HUES64 (cell line): ENCODE data around the gene IFNGR2.
A peak's percentile ranks its signal among the peaks of the same experiment; 100 is the strongest.

Experiments used
- H3K27ac ChIP-seq: 2 replicates; pipeline ENCODE4 v1.7.0; 2013; ENCODE audit warnings: low read depth, low read length, inconsistent platforms
- H3K27me3 ChIP-seq: 2 replicates; pipeline ENCODE4 v1.6.1; 2013; ENCODE audit warnings: mild to moderate bottlenecking, low read length; ENCODE audit not compliant: insufficient read depth
- H3K36me3 ChIP-seq: 2 replicates; pipeline ENCODE4 v1.6.1; 2013; ENCODE audit warnings: mild to moderate bottlenecking, low read length; ENCODE audit not compliant: insufficient read depth
- H3K4me1 ChIP-seq: 2 replicates; pipeline ENCODE4 v1.6.1; 2013; ENCODE audit warnings: mild to moderate bottlenecking, low read length, moderate library complexity; ENCODE audit not compliant: insufficient read depth
- H3K4me3 ChIP-seq: 2 replicates; pipeline ENCODE4 v1.5.1; 2013; ENCODE audit warnings: mild to moderate bottlenecking, low read length, moderate library complexity
- H3K9ac ChIP-seq: 2 replicates; pipeline ENCODE4 v1.6.1; 2013; ENCODE audit warnings: mild to moderate bottlenecking, low read depth, low read length
- H3K9me3 ChIP-seq: 2 replicates; pipeline ENCODE4 v1.6.1; 2013; ENCODE audit warnings: low read depth, low read length; ENCODE audit not compliant: insufficient read depth
- WGBS: fragments of 150-250, 120-280 bp; methylation state at CpG from one replicate; pipeline ENCODE4 v1.1.7; 2013; ENCODE audit warnings: missing lambda C conversion rate; 5-methylcytosine and 5-hydroxymethylcytosine counted together

Gene IFNGR2

GRCh38 chr21:33473344-33473743 lies 70.1 kb downstream of the IFNGR2 start:
- peaks cover 1% of the 10 kb centered on the region; the same call in 1 of the 2 replicates for H3K27me3 ChIP-seq
- no peaks in the 10 kb centered on the region for H3K9me3 ChIP-seq
- no peak overlapping the region for H3K9ac ChIP-seq
- WGBS: 89% methylated on average over 2 of the region's 3 CpGs
- H3K4me3 ChIP-seq: no peak overlapping the region
- H3K36me3 ChIP-seq: no peaks in the 10 kb centered on the region
- H3K27ac ChIP-seq: no peak overlapping the region
- H3K4me1 ChIP-seq: no peaks in the 10 kb centered on the region

DNA sequence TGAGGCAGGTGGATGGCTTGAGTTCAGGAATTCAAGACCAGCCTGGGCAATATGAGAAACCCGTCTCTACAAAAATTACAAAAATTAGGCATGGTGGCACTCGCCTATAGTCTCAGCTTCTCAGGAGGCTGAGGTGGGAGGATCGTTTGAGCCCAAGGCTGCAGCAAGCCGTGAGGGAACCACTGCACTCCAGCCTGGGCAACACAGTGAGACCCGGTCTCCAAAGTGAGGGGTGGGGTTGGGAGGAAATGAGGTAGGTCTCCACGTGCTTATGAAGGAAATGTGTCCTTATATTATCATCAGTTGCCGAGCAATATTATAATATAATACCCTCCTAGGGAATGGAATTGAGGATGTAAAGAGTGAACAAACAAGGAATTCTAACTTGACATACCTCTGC lies 73.9 kb downstream of the IFNGR2 start:
- Histone ChIP-seq H3K9me3 (no peaks in the 10 kb centered on the region), H3K9ac (no peak overlapping the region), H3K4me3 (no peak overlapping the region), H3K36me3 (no peaks in the 10 kb centered on the region), H3K27me3 (peaks cover 5% of the 10 kb centered on the region; the same call in 1 of the 2 replicates), H3K4me1 (no peaks in the 10 kb centered on the region), H3K27ac (no peak overlapping the region)
- 95% methylated on average over 5 of the region's 7 CpGs for whole genome bisulfite sequencing

DNA sequence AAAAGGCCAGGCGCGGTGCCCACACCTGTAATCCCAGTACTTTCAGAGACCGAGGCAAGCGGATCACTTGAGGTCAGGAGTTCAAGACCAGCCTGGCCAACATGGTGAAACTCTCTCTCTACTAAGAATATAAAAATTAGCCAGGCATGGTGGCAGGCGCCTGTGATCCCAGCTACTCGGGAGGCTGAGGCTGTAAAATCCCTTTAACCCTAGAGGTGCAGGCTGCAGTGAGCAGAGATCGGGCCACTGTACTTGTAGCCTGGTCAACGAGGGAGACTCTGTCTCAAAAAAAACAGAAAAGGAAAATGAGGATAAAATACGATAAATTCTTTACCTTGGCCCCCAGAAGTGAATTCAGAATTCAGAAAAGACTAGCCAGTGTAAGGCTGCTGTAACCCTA lies 75.0 kb downstream of the IFNGR2 start:
- Histone ChIP-seq H3K27ac (no peak overlapping the region), H3K4me1 (no peaks in the 10 kb centered on the region), H3K4me3 (peak overlapping the region; percentile 68), H3K36me3 (no peaks in the 10 kb centered on the region), H3K9ac (no peak overlapping the region), H3K9me3 (no peaks in the 10 kb centered on the region), H3K27me3 (peaks cover 5% of the 10 kb centered on the region; the same call in 1 of the 2 replicates)
- 78% methylated on average over 9 of the region's 9 CpGs for WGBS

- Histone ChIP-seq H3K4me3 (peak overlapping the region; percentile 68), H3K27me3 (peaks cover 5% of the 10 kb centered on the region; the same call in 1 of the 2 replicates), H3K9ac (peak overlapping the region; percentile 70), H3K9me3 (no peaks in the 10 kb centered on the region), H3K36me3 (no peaks in the 10 kb centered on the region), H3K4me1 (no peaks in the 10 kb centered on the region), H3K27ac (peak overlapping the region; percentile 56; the same call in 1 of the 2 replicates)
- under 1% methylated on average over 68 of the region's 68 CpGs for WGBS
These were observed 75.9 kb downstream of the IFNGR2 start for GRCh38 chr21:33478935-33479678.

DNA sequence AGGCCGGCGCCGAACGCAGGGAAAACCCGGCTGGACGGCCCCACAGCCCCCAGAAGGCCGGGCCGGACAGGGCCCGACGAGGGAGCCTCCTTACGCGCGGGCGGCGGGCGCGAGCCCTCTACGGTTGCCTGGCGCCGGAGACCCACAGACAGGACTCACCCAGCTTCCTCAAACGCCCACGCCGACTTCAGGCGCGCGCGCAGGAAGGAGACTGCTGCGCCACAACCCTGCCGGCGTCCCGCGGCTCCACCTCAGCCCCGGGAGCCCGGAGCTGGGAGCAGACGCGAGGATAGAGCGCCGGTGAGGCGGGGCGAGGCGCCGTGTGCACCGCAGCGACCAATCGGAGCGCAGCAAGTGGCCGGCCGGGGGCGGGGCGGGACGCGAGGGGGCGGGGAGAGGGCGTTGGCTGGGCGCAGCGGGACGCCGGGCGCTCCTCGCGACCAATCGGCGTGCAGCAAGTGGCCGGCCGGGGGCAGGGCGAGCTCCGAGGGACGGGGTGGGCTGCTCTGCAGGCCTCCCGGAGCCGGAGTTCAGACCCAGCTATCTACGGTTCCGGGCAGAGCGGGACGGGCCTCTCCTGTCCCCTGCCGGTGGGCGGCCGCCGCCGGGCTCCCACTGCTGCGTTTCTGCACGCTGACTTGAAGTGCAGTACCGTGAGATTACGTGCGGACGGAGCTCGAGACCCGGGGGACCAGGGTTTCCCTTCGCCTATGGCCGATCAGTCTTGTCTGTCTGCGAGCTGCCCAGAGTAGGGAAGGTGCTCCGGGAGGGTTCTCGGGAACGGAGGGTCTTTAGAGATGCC lies 76.7 kb downstream of the IFNGR2 start, which contains the start of gene TMEM50B:
TMEM50B (minus strand) TSS at position 296 of the 802 bp plus-strand sequence. CDS start 11,089 bp downstream, outside the sequence.
- Histone ChIP-seq H3K4me1 (no peaks in the 10 kb centered on the region), H3K9me3 (no peaks in the 10 kb centered on the region), H3K27ac (peak within 1 kb of the TSS; percentile 81), H3K27me3 (peaks cover 5% of the 10 kb centered on the region; the same call in 1 of the 2 replicates), H3K36me3 (no peaks in the 10 kb centered on the region), H3K4me3 (peak within 1 kb of the TSS; percentile 86), H3K9ac (peak within 1 kb of the TSS; percentile 70)
- under 1% methylated on average over 93 of the region's 93 CpGs for WGBS

DNA sequence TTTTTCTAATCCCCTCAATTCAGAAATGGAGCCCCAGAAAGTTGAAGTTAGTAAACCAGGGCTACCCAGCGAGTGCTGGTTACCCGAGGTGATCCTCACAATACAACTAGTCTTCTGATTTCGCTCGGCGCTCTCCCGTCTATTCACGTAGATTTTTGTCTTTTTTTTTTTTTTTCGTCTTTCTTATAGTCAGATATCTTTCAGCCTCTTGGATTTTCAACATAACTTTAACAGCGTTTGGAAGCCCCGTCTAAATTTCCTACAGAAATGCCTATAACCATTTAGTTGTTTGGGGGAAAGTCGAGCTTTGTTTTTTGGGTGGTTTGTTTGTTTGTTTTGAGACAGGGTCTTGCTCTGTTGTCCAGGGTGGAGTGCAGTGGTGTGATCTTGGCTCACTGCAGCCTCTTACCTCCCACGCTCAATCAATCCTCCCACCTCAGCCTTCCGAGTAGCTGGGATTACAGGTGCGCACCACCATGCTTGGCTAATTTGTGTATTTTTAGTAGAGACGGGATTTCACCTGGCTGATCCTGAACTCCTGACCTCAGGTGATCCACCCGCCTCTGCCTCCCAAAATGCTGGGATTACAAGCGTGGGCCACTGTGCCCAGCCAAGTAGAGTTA lies 77.4 kb downstream of the IFNGR2 start:
- H3K9ac ChIP-seq: peak overlapping the region; percentile 62
- WGBS: 48% methylated on average over 14 of the region's 17 CpGs

GRCh38 chr21:33481314-33481943 lies 78.2 kb downstream of the IFNGR2 start:
- WGBS: 87% methylated on average over 9 of the region's 9 CpGs
- H3K4me3 ChIP-seq: no peak overlapping the region
- no peak overlapping the region for H3K9ac ChIP-seq
- no peaks in the 10 kb centered on the region for H3K9me3 ChIP-seq
- H3K36me3 ChIP-seq: no peaks in the 10 kb centered on the region
- H3K27me3 ChIP-seq: peaks cover 5% of the 10 kb centered on the region; the same call in 1 of the 2 replicates
- no peak overlapping the region for H3K27ac ChIP-seq
- no peaks in the 10 kb centered on the region for H3K4me1 ChIP-seq

More for the DNA sequence above, 77.4 kb downstream of the IFNGR2 start:
- Histone ChIP-seq H3K27me3 (peaks cover 5% of the 10 kb centered on the region; the same call in 1 of the 2 replicates), H3K4me3 (peak overlapping the region; percentile 86), H3K9me3 (no peaks in the 10 kb centered on the region), H3K36me3 (no peaks in the 10 kb centered on the region), H3K4me1 (no peaks in the 10 kb centered on the region), H3K27ac (peak overlapping the region; percentile 81)
